Retina (tissue), 1 donor: ENCODE results near the gene SEMA4C.
"Not testable (repeated sequence)": the region's sequence is repeated elsewhere in the genome, so short reads cannot be mapped to it uniquely, and the experiment has no call there.

Experiments used
- DNase-seq: peaks from one replicate; pipeline ENCODE4 v3.0.0-alpha.2; 2016

Gene SEMA4C

GRCh38 chr2:96895746-96896651, 26.1 kb upstream of the SEMA4C start:
- no peak for DNase-seq

GRCh38 chr2:96895032-96895745, 25.3 kb upstream of the SEMA4C start:
- no peak for DNase-seq

- no peak for DNase-seq
These were observed 24.3 kb upstream of the SEMA4C start for GRCh38 chr2:96894151-96894531.

- no peak for DNase-seq
These were observed 23.6 kb upstream of the SEMA4C start for GRCh38 chr2:96893289-96894150.

- no peak for DNase-seq
These were observed 21.9 kb upstream of the SEMA4C start for GRCh38 chr2:96891591-96892333.

GRCh38 chr2:96890726-96891385, 21.0 kb upstream of the SEMA4C start:
- no peak for DNase-seq

GRCh38 chr2:96890252-96890651, 20.4 kb upstream of the SEMA4C start:
- no peak for DNase-seq

GRCh38 chr2:96889502-96889901, 19.6 kb upstream of the SEMA4C start:
- not testable (repeated sequence) for DNase-seq

- DNase-seq: no peak
These were observed 18.5 kb upstream of the SEMA4C start for GRCh38 chr2:96888072-96889011.

- no peak for DNase-seq
These were observed 17.7 kb upstream of the SEMA4C start for GRCh38 chr2:96887493-96888012.

GRCh38 chr2:96885432-96886347, 15.8 kb upstream of the SEMA4C start:
- DNase-seq: no peak

- DNase-seq: no peak
These were observed 14.6 kb upstream of the SEMA4C start for GRCh38 chr2:96884299-96885094.

GRCh38 chr2:96883306-96883705, 13.4 kb upstream of the SEMA4C start:
- no peak for DNase-seq

- no peak for DNase-seq
These were observed 13.0 kb upstream of the SEMA4C start for GRCh38 chr2:96882906-96883305.

- peak; percentile 58 for DNase-seq
These were observed 12.3 kb upstream of the SEMA4C start for GRCh38 chr2:96882230-96882629.

GRCh38 chr2:96881349-96882195, 11.7 kb upstream of the SEMA4C start:
- DNase-seq: peak; percentile 58

- no peak for DNase-seq
These were observed 11.0 kb upstream of the SEMA4C start for GRCh38 chr2:96880891-96881273.
